Hepatocyte (in vitro differentiated cells): ENCODE results near the gene IQCN.

Experiments
- EZH2 ChIP-seq: fragments of 200-600 bp; sonication (generic); IDR thresholded peaks from 2 replicates; pipeline ENCODE4 v1.6.1; 2016; ENCODE audit warnings: antibody characterized with exemption, mild to moderate bottlenecking, borderline replicate concordance
- EZH2phosphoT487 ChIP-seq: fragments of 200-600 bp; sonication (generic); IDR thresholded peaks from one replicate; pipeline ENCODE4 v1.6.1; 2018; ENCODE audit warnings: antibody characterized with exemption, mild to moderate bottlenecking, low read depth, moderate library complexity; ENCODE audit not compliant: unreplicated experiment, severe bottlenecking
- TF ChIP-seq, protein P1 (sequence below): fragments of 200-600 bp; sonication (generic); IDR thresholded peaks from 2 replicates; pipeline ENCODE4 v1.5.1; 2016; ENCODE audit warnings: antibody characterized with exemption, mild to moderate bottlenecking; ENCODE audit not compliant: poor library complexity

DNA sequence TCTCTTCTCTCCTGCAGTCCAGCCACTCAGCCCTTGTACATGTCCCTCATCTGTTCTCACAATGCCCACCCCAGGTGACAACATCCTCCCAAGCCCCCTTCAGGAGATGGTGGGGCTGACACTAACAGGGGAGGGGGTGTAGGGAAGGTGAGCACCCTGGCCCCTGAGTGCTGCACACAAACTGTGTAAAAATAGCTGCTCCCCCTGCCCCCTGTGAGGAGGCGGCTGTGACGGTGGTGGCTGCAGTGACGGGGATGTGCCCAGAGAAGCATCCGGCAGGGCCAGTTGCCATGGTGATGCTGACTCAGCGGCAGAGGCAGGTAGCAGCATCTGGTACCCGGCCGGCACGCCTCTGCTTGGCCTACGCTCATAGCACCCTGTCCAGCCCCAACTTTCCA, 20.2 kb upstream of the IQCN start:
- TF ChIP-seq, protein P1, sequence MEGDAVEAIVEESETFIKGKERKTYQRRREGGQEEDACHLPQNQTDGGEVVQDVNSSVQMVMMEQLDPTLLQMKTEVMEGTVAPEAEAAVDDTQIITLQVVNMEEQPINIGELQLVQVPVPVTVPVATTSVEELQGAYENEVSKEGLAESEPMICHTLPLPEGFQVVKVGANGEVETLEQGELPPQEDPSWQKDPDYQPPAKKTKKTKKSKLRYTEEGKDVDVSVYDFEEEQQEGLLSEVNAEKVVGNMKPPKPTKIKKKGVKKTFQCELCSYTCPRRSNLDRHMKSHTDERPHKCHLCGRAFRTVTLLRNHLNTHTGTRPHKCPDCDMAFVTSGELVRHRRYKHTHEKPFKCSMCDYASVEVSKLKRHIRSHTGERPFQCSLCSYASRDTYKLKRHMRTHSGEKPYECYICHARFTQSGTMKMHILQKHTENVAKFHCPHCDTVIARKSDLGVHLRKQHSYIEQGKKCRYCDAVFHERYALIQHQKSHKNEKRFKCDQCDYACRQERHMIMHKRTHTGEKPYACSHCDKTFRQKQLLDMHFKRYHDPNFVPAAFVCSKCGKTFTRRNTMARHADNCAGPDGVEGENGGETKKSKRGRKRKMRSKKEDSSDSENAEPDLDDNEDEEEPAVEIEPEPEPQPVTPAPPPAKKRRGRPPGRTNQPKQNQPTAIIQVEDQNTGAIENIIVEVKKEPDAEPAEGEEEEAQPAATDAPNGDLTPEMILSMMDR, result no peak
- TF ChIP-seq EZH2phosphoT487 (no peak), EZH2 (no peak)
